Measurements from ENCODE around the gene HCFC1. TPM values are rescaled to one million over a fixed set of nuclear protein-coding genes. Genes with fewer than 3 reads are reported as not detected.

The HCFC1 gene
- total and polyA plus RNA-seq, 9 of the 15 experiments (the other 6 are each of a cell fraction or from before 2014, with no cell fraction given): 2.8 to 133 (median 17.1) TPM

DNA sequence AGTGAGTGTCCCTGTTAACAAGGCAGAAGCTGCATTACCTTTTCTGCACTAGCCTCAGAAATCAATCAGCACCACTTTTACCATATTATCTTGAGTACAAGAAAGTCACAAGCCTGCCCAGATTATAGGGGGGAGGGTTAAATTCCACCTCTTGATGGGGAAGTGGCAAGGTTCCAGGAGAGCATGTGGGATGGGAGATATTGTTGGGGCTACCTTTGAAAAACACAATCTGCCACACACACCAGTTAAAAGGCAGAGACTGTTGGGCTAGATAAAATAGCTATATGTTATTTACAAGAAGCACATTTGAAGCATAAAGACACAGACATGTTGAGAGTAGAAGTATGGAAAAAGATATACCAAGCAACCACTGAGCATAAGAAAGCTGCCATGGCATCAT, 73.7 kb downstream of the HCFC1 start (continued):
- TF ChIP-seq, protein P1, sequence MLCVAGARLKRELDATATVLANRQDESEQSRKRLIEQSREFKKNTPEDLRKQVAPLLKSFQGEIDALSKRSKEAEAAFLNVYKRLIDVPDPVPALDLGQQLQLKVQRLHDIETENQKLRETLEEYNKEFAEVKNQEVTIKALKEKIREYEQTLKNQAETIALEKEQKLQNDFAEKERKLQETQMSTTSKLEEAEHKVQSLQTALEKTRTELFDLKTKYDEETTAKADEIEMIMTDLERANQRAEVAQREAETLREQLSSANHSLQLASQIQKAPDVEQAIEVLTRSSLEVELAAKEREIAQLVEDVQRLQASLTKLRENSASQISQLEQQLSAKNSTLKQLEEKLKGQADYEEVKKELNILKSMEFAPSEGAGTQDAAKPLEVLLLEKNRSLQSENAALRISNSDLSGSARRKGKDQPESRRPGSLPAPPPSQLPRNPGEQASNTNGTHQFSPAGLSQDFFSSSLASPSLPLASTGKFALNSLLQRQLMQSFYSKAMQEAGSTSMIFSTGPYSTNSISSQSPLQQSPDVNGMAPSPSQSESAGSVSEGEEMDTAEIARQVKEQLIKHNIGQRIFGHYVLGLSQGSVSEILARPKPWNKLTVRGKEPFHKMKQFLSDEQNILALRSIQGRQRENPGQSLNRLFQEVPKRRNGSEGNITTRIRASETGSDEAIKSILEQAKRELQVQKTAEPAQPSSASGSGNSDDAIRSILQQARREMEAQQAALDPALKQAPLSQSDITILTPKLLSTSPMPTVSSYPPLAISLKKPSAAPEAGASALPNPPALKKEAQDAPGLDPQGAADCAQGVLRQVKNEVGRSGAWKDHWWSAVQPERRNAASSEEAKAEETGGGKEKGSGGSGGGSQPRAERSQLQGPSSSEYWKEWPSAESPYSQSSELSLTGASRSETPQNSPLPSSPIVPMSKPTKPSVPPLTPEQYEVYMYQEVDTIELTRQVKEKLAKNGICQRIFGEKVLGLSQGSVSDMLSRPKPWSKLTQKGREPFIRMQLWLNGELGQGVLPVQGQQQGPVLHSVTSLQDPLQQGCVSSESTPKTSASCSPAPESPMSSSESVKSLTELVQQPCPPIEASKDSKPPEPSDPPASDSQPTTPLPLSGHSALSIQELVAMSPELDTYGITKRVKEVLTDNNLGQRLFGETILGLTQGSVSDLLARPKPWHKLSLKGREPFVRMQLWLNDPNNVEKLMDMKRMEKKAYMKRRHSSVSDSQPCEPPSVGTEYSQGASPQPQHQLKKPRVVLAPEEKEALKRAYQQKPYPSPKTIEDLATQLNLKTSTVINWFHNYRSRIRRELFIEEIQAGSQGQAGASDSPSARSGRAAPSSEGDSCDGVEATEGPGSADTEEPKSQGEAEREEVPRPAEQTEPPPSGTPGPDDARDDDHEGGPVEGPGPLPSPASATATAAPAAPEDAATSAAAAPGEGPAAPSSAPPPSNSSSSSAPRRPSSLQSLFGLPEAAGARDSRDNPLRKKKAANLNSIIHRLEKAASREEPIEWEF (CRISPR knock-in tag; IDR thresholded peaks at IDR 0.05): peak; percentile 60; the same call in 1 of the 2 replicates
- TF ChIP-seq ZNF780A (CRISPR knock-in tag; IDR thresholded peaks at IDR 0.05): no peak
- TF ChIP-seq SMARCB1 (IDR thresholded peaks at IDR 0.05; ENCODE audit: insufficient read length, low read depth): no peak
- TF ChIP-seq, protein P2, sequence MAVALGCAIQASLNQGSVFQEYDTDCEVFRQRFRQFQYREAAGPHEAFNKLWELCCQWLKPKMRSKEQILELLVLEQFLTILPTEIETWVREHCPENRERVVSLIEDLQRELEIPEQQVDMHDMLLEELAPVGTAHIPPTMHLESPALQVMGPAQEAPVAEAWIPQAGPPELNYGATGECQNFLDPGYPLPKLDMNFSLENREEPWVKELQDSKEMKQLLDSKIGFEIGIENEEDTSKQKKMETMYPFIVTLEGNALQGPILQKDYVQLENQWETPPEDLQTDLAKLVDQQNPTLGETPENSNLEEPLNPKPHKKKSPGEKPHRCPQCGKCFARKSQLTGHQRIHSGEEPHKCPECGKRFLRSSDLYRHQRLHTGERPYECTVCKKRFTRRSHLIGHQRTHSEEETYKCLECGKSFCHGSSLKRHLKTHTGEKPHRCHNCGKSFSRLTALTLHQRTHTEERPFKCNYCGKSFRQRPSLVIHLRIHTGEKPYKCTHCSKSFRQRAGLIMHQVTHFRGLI (CRISPR knock-in tag; IDR thresholded peaks at IDR 0.05): 0 out of 2 replicates have a peak, but pooled peaks have one; percentile 42
- TF ChIP-seq, protein P3, sequence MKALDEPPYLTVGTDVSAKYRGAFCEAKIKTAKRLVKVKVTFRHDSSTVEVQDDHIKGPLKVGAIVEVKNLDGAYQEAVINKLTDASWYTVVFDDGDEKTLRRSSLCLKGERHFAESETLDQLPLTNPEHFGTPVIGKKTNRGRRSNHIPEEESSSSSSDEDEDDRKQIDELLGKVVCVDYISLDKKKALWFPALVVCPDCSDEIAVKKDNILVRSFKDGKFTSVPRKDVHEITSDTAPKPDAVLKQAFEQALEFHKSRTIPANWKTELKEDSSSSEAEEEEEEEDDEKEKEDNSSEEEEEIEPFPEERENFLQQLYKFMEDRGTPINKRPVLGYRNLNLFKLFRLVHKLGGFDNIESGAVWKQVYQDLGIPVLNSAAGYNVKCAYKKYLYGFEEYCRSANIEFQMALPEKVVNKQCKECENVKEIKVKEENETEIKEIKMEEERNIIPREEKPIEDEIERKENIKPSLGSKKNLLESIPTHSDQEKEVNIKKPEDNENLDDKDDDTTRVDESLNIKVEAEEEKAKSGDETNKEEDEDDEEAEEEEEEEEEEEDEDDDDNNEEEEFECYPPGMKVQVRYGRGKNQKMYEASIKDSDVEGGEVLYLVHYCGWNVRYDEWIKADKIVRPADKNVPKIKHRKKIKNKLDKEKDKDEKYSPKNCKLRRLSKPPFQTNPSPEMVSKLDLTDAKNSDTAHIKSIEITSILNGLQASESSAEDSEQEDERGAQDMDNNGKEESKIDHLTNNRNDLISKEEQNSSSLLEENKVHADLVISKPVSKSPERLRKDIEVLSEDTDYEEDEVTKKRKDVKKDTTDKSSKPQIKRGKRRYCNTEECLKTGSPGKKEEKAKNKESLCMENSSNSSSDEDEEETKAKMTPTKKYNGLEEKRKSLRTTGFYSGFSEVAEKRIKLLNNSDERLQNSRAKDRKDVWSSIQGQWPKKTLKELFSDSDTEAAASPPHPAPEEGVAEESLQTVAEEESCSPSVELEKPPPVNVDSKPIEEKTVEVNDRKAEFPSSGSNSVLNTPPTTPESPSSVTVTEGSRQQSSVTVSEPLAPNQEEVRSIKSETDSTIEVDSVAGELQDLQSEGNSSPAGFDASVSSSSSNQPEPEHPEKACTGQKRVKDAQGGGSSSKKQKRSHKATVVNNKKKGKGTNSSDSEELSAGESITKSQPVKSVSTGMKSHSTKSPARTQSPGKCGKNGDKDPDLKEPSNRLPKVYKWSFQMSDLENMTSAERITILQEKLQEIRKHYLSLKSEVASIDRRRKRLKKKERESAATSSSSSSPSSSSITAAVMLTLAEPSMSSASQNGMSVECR (CRISPR knock-in tag; IDR thresholded peaks at IDR 0.05): no peak
- TF ChIP-seq TAF7 (tag; IDR thresholded peaks at IDR 0.05): no peak
- TF ChIP-seq RBM22 (IDR thresholded peaks at IDR 0.05; ENCODE audit: low read depth, low read length, poor library complexity, severe bottlenecking): no peak
- no peak for TF ChIP-seq NFRKB (IDR thresholded peaks at IDR 0.05; ENCODE audit: low read depth)
- peak; percentile 94 to 95 for TF ChIP-seq TEAD1 (CRISPR knock-in tag; IDR thresholded peaks at IDR 0.05)
- TF ChIP-seq ETV5 (CRISPR knock-in tag; IDR thresholded peaks at IDR 0.05; ENCODE audit: low read depth): no peak
- peak; percentile 98 for TF ChIP-seq GATA2 (CRISPR knock-in tag; IDR thresholded peaks at IDR 0.05)
- TF ChIP-seq NFIC (IDR thresholded peaks at IDR 0.05): peak; percentile 100
- TF ChIP-seq, protein P4, sequence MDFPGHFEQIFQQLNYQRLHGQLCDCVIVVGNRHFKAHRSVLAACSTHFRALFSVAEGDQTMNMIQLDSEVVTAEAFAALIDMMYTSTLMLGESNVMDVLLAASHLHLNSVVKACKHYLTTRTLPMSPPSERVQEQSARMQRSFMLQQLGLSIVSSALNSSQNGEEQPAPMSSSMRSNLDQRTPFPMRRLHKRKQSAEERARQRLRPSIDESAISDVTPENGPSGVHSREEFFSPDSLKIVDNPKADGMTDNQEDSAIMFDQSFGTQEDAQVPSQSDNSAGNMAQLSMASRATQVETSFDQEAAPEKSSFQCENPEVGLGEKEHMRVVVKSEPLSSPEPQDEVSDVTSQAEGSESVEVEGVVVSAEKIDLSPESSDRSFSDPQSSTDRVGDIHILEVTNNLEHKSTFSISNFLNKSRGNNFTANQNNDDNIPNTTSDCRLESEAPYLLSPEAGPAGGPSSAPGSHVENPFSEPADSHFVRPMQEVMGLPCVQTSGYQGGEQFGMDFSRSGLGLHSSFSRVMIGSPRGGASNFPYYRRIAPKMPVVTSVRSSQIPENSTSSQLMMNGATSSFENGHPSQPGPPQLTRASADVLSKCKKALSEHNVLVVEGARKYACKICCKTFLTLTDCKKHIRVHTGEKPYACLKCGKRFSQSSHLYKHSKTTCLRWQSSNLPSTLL (IDR thresholded peaks at IDR 0.05): no peak
- TF ChIP-seq RBBP5 (IDR thresholded peaks at IDR 0.05; ENCODE audit: borderline replicate concordance, insufficient read depth, low read length, poor library complexity, severe bottlenecking): no peak
- TF ChIP-seq ZNF408 (CRISPR knock-in tag; IDR thresholded peaks at IDR 0.05; ENCODE audit: low read depth): no peak
